Activated naive CD8-positive, alpha-beta T cell treated with anti-CD3 and anti-CD28 coated beads, Interleukin-2, amount 10 ng/mL, durations not matched to agents 7 days and 5 days (primary cell): ENCODE data around the gene LRP4. TPM values are rescaled to one million over a fixed set of nuclear protein-coding genes. Genes with fewer than 3 reads are reported as not detected.

Experiments
- ATAC-seq: fragments of 150-1000 bp; cut with Tn5 transposase; one replicate; pipeline ENCODE4 v1.10.0; 2021; ENCODE audit warnings: low read depth, moderate library complexity
- POLR2A ChIA-PET: fragments of 350-600 bp; sonication (Branson Sonifier 250); formaldehyde crosslinking; loops from one replicate; lab custom pipeline; 2021; ENCODE audit warnings: antibody characterized with exemption; lab: Charles Lee
- DNase-seq: peaks from one replicate; pipeline ENCODE4 v3.0.0; 2021
- H3K27ac Mint-ChIP-seq: one replicate; pipeline ENCODE4 v1.8.0; 2022; ENCODE audit warnings: mild to moderate bottlenecking, mixed read lengths
- H3K27me3 Mint-ChIP-seq: one replicate; pipeline ENCODE4 v1.8.0; 2022; ENCODE audit warnings: mild to moderate bottlenecking, moderate library complexity, mixed read lengths
- H3K36me3 Mint-ChIP-seq: one replicate; pipeline ENCODE4 v1.8.0; 2021; ENCODE audit warnings: mild to moderate bottlenecking, mixed read lengths
- H3K4me1 Mint-ChIP-seq: one replicate; pipeline ENCODE4 v1.8.0; 2021; ENCODE audit warnings: mixed read lengths
- H3K4me3 Mint-ChIP-seq: one replicate; pipeline ENCODE4 v1.8.0; 2022; ENCODE audit warnings: mild to moderate bottlenecking, moderate library complexity, mixed read lengths
- H3K9me3 Mint-ChIP-seq: one replicate; pipeline ENCODE4 v1.8.0; 2021; ENCODE audit warnings: mixed read lengths
- total RNA-seq, 2 experiments: library from RNA; stranded (reverse); gene quantifications; one replicate each; pipeline ENCODE4 v1.2.3, GENCODE V29; 2021

Gene LRP4
- total RNA-seq, 2 experiments from 2014 or later, result 0.06 TPM; not detected in 1

GRCh38 chr11:46868912-46869311, 49.4 kb downstream of the LRP4 start:
- no peak for ATAC-seq
- DNase-seq, result no peak
- no peak overlapping the region for H3K4me3 Mint-ChIP-seq
- no peaks in the 10 kb centered on the region for H3K9me3 Mint-ChIP-seq
- no peaks in the 10 kb centered on the region for H3K4me1 Mint-ChIP-seq
- H3K36me3 Mint-ChIP-seq, result no peaks in the 10 kb centered on the region
- H3K27me3 Mint-ChIP-seq, result no peaks in the 10 kb centered on the region
- POLR2A ChIA-PET, result interaction anchor here (1.3 kb wide), 1 partner anchor 42 kb away, joined by 3 read pairs; no protein-coding TSS in a partner anchor
- H3K27ac Mint-ChIP-seq, result no peak overlapping the region

GRCh38 chr11:46865340-46865739, 53.0 kb downstream of the LRP4 start:
- no peaks in the 10 kb centered on the region for H3K4me1 Mint-ChIP-seq
- POLR2A ChIA-PET, result no interaction called here
- ATAC-seq, result no peak

GRCh38 chr11:46860218-46860617, 58.1 kb downstream of the LRP4 start:
- H3K27ac Mint-ChIP-seq, result no peak overlapping the region
- no peaks in the 10 kb centered on the region for H3K36me3 Mint-ChIP-seq
- H3K4me3 Mint-ChIP-seq, result no peak overlapping the region
- ATAC-seq (no peak), DNase-seq (no peak)
- no peaks in the 10 kb centered on the region for H3K9me3 Mint-ChIP-seq
- no peaks in the 10 kb centered on the region for H3K4me1 Mint-ChIP-seq
- POLR2A ChIA-PET, result interaction anchor here (0.7 kb wide), 1 partner anchor 84 kb away, joined by 3 read pairs; no protein-coding TSS in a partner anchor
- H3K27me3 Mint-ChIP-seq, result peaks cover 4% of the 10 kb centered on the region

More at GRCh38 chr11:46865340-46865739, 53.0 kb downstream of the LRP4 start:
- H3K9me3 Mint-ChIP-seq, result no peaks in the 10 kb centered on the region
- DNase-seq, result no peak
- peaks cover 4% of the 10 kb centered on the region for H3K27me3 Mint-ChIP-seq
- H3K4me3 Mint-ChIP-seq, result no peak overlapping the region
- no peaks in the 10 kb centered on the region for H3K36me3 Mint-ChIP-seq
- H3K27ac Mint-ChIP-seq, result no peak overlapping the region

- Mint-ChIP-seq H3K36me3 (no peaks in the 10 kb centered on the region), H3K27me3 (peaks cover 4% of the 10 kb centered on the region), H3K4me1 (no peaks in the 10 kb centered on the region), H3K4me3 (no peak overlapping the region), H3K9me3 (no peaks in the 10 kb centered on the region), H3K27ac (no peak overlapping the region)
- POLR2A ChIA-PET, result interaction anchor here (0.5 kb wide), 1 partner anchor 436 kb away, joined by 6 read pairs; no protein-coding TSS in a partner anchor
- ATAC-seq, result no peak
- no peak for DNase-seq
Measured at GRCh38 chr11:46858920-46859546, 59.3 kb downstream of the LRP4 start.

- Mint-ChIP-seq H3K27me3 (no peaks in the 10 kb centered on the region), H3K4me3 (no peak overlapping the region), H3K9me3 (no peaks in the 10 kb centered on the region), H3K27ac (no peak overlapping the region), H3K36me3 (no peaks in the 10 kb centered on the region), H3K4me1 (no peaks in the 10 kb centered on the region)
- POLR2A ChIA-PET, result interaction anchor here (1.0 kb wide), 1 partner anchor 11 kb away, joined by 3 read pairs; the partner anchor contains the start of gene CKAP5
- DNase-seq (no peak), ATAC-seq (no peak)
Measured at GRCh38 chr11:46857666-46858065, 60.7 kb downstream of the LRP4 start.

GRCh38 chr11:46856605-46857343, 61.6 kb downstream of the LRP4 start:
- Mint-ChIP-seq H3K27me3 (no peaks in the 10 kb centered on the region), H3K36me3 (no peaks in the 10 kb centered on the region)

GRCh38 chr11:46855863-46856262, 62.5 kb downstream of the LRP4 start:
- POLR2A ChIA-PET, result no interaction called here
- H3K4me1 Mint-ChIP-seq, result no peaks in the 10 kb centered on the region
- no peaks in the 10 kb centered on the region for H3K27me3 Mint-ChIP-seq
- no peak overlapping the region for H3K27ac Mint-ChIP-seq
- no peaks in the 10 kb centered on the region for H3K36me3 Mint-ChIP-seq
- ATAC-seq (no peak), DNase-seq (no peak)
- no peaks in the 10 kb centered on the region for H3K9me3 Mint-ChIP-seq
- H3K4me3 Mint-ChIP-seq, result no peak overlapping the region

More at GRCh38 chr11:46856605-46857343, 61.6 kb downstream of the LRP4 start:
- H3K4me1 Mint-ChIP-seq, result no peaks in the 10 kb centered on the region
- ATAC-seq (no peak), DNase-seq (no peak)
- POLR2A ChIA-PET, result no interaction called here
- no peaks in the 10 kb centered on the region for H3K9me3 Mint-ChIP-seq
- no peak overlapping the region for H3K27ac Mint-ChIP-seq
- no peak overlapping the region for H3K4me3 Mint-ChIP-seq

- POLR2A ChIA-PET, result no interaction called here
- Mint-ChIP-seq H3K4me1 (no peaks in the 10 kb centered on the region), H3K27ac (no peak overlapping the region), H3K4me3 (no peak overlapping the region), H3K27me3 (no peaks in the 10 kb centered on the region), H3K9me3 (no peaks in the 10 kb centered on the region), H3K36me3 (no peaks in the 10 kb centered on the region)
- DNase-seq (no peak), ATAC-seq (no peak)
Measured at GRCh38 chr11:46855167-46855566, 63.2 kb downstream of the LRP4 start.

GRCh38 chr11:46850829-46851380, 67.4 kb downstream of the LRP4 start:
- POLR2A ChIA-PET, result no interaction called here
- H3K4me1 Mint-ChIP-seq, result peaks cover 7% of the 10 kb centered on the region
- no peaks in the 10 kb centered on the region for H3K27me3 Mint-ChIP-seq
- no peak overlapping the region for H3K4me3 Mint-ChIP-seq
- ATAC-seq (no peak), DNase-seq (no peak)
- H3K9me3 Mint-ChIP-seq, result no peaks in the 10 kb centered on the region
- H3K27ac Mint-ChIP-seq, result no peak overlapping the region
- peaks cover 1% of the 10 kb centered on the region for H3K36me3 Mint-ChIP-seq

GRCh38 chr11:46849631-46850030, 68.7 kb downstream of the LRP4 start:
- Mint-ChIP-seq H3K27ac (no peak overlapping the region), H3K36me3 (peaks cover 1% of the 10 kb centered on the region), H3K9me3 (no peaks in the 10 kb centered on the region), H3K4me3 (no peak overlapping the region), H3K4me1 (peaks cover 9% of the 10 kb centered on the region), H3K27me3 (no peaks in the 10 kb centered on the region)
- POLR2A ChIA-PET, result no interaction called here
- DNase-seq (no peak), ATAC-seq (no peak)

- H3K9me3 Mint-ChIP-seq, result no peaks in the 10 kb centered on the region
- H3K36me3 Mint-ChIP-seq, result peaks cover 8% of the 10 kb centered on the region
- H3K27ac Mint-ChIP-seq, result peak overlapping the region; percentile 96
- peak; percentile 3 for ATAC-seq
- POLR2A ChIA-PET, result interaction anchor here (0.6 to 1.4 kb wide), 2 partner anchors 11 to 19 kb away, joined by 3 to 6 read pairs; no protein-coding TSS in a partner anchor
- H3K4me3 Mint-ChIP-seq, result peak overlapping the region; percentile 94
- no peaks in the 10 kb centered on the region for H3K27me3 Mint-ChIP-seq
- DNase-seq, result no peak
- peaks cover 30% of the 10 kb centered on the region for H3K4me1 Mint-ChIP-seq
Measured at GRCh38 chr11:46846510-46846830, 71.9 kb downstream of the LRP4 start.

- ATAC-seq (peak; percentile 89), DNase-seq (peak; percentile 90)
- peaks cover 32% of the 10 kb centered on the region for H3K4me1 Mint-ChIP-seq
- peaks cover 10% of the 10 kb centered on the region for H3K36me3 Mint-ChIP-seq
- peak within 1 kb of the TSS; percentile 94 for H3K4me3 Mint-ChIP-seq
- POLR2A ChIA-PET, result interaction anchor here (0.6 to 1.4 kb wide), 3 partner anchors 12 to 734 kb away, joined by 3 to 6 read pairs (median 3); no protein-coding TSS in a partner anchor
- H3K27me3 Mint-ChIP-seq, result no peaks in the 10 kb centered on the region
- peak within 1 kb of the TSS; percentile 96 for H3K27ac Mint-ChIP-seq
- H3K9me3 Mint-ChIP-seq, result no peaks in the 10 kb centered on the region
Measured at GRCh38 chr11:46845740-46846509, 72.4 kb downstream of the LRP4 start, which contains the start of gene CKAP5. CKAP5 (minus strand) TSS chr11:46846280; CDS start chr11:46821231, 25,049 bp downstream.

- peak overlapping the region; percentile 92 for H3K4me3 Mint-ChIP-seq
- H3K9me3 Mint-ChIP-seq, result no peaks in the 10 kb centered on the region
- H3K36me3 Mint-ChIP-seq, result peaks cover 10% of the 10 kb centered on the region
- H3K4me1 Mint-ChIP-seq, result peaks cover 32% of the 10 kb centered on the region
- no peak for DNase-seq
- ATAC-seq, result no peak
- H3K27me3 Mint-ChIP-seq, result no peaks in the 10 kb centered on the region
- POLR2A ChIA-PET, result interaction anchor here (0.6 to 1.4 kb wide), 5 partner anchors 15 to 735 kb away, joined by 3 to 6 read pairs (median 3); no protein-coding TSS in a partner anchor
- peak overlapping the region; percentile 81 for H3K27ac Mint-ChIP-seq
Measured at GRCh38 chr11:46845440-46845739, 73.0 kb downstream of the LRP4 start.
